ENCODE results near the gene AP5S1.
A peak's percentile ranks its signal among the peaks of the same experiment; 100 is the strongest.

Gene AP5S1

DNA sequence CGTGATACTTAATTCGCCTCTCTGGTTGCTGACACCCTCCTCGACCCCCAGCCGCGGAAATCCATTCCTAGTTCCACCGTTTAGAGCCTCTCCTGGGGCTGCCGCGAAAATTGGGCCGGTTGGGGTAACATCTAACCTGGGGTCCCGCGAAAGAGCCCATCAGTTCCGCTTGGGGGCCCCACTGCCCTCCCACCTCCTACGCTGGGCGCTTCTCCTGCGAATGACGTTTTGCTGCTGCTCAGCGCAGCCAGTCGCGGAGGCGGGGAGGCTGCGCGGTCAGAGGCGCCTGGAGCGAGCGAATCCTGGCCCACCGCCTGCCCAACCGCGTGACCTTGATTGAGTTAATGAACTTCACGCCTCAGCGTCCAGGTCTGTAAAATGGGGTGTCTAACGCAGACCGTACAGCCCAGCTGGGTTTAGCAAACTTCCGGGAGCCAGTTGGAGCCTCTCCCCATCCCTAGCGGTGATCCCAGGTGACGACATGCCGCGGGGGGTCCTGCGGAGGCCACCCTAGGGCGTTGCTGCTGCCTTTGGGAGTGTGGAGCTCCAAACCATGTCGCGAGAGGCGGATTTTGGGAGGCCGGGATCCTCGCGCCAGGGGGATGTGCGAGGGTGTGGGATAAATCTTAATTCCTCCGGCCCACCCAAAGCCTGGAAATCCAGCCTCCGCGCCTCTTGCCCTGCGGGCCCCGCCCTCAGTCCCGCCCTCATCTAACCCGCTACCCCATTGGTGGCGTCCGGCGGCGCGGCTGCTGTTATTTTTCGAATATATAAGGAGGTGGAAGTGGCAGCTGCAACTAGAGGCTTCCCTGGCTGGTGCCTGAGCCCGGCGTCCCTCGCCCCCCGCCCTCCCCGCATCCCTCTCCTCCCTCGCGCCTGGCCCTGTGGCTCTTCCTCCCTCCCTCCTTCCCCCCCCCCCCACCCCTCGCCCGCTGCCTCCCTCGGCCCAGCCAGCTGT is 24.6 kb upstream of the AP5S1 start, which contains the start of gene CDC25B:
Gene CDC25B, plus strand, starts transcription at position 800 of the 958 bp plus-strand sequence. CDS start 222 bp downstream, outside the sequence.
- H3K27ac ChIP-seq (ENCODE audit: low read length) = no peak within 1 kb of the TSS

GRCh38 chr20:3796477-3797225 is 23.7 kb upstream of the AP5S1 start:
- H3K36me3 ChIP-seq (ENCODE audit: control insufficient read depth, low read depth, low read length) = peaks cover 4% of the 10 kb centered on the region
- H3K4me3 ChIP-seq (ENCODE audit: low read length) = peak overlapping the region; percentile 86
- H3K9me3 ChIP-seq (ENCODE audit: control insufficient read depth, low read depth, low read length) = no peaks in the 10 kb centered on the region
- peak overlapping the region; percentile 50 for H3K9ac ChIP-seq (ENCODE audit: low read length)
- H3K27me3 ChIP-seq (ENCODE audit: control insufficient read depth, insufficient read depth, low read length) = no peaks in the 10 kb centered on the region
- no peak overlapping the region for H3K27ac ChIP-seq (ENCODE audit: low read length)
- peaks cover 34% of the 10 kb centered on the region for H3K4me1 ChIP-seq (ENCODE audit: control insufficient read depth, low read depth, low read length)

More for the DNA sequence above, 24.6 kb upstream of the AP5S1 start, which contains the start of gene CDC25B:
- H3K9ac ChIP-seq (ENCODE audit: low read length) = peak within 1 kb of the TSS; percentile 61
- no peaks in the 10 kb centered on the region for H3K36me3 ChIP-seq (ENCODE audit: control insufficient read depth, low read depth, low read length)
- peak within 1 kb of the TSS; percentile 86 for H3K4me3 ChIP-seq (ENCODE audit: low read length)
- no peaks in the 10 kb centered on the region for H3K9me3 ChIP-seq (ENCODE audit: control insufficient read depth, low read depth, low read length)
- peaks cover 34% of the 10 kb centered on the region for H3K4me1 ChIP-seq (ENCODE audit: control insufficient read depth, low read depth, low read length)
- H3K27me3 ChIP-seq (ENCODE audit: control insufficient read depth, insufficient read depth, low read length) = no peaks in the 10 kb centered on the region

- Histone ChIP-seq H3K4me1 (ENCODE audit: control insufficient read depth, low read depth, low read length) (peaks cover 34% of the 10 kb centered on the region), H3K27ac (ENCODE audit: low read length) (no peak overlapping the region)
These were observed 23.2 kb upstream of the AP5S1 start for GRCh38 chr20:3797226-3797545.

GRCh38 chr20:3797592-3798372 is 22.6 kb upstream of the AP5S1 start:
- peaks cover 13% of the 10 kb centered on the region for H3K36me3 ChIP-seq (ENCODE audit: control insufficient read depth, low read depth, low read length)
- H3K4me3 ChIP-seq (ENCODE audit: low read length) = peak overlapping the region; percentile 86
- no peak overlapping the region for H3K27ac ChIP-seq (ENCODE audit: low read length)
- no peaks in the 10 kb centered on the region for H3K27me3 ChIP-seq (ENCODE audit: control insufficient read depth, insufficient read depth, low read length)
- H3K4me1 ChIP-seq (ENCODE audit: control insufficient read depth, low read depth, low read length) = peaks cover 34% of the 10 kb centered on the region
- no peaks in the 10 kb centered on the region for H3K9me3 ChIP-seq (ENCODE audit: control insufficient read depth, low read depth, low read length)
- H3K9ac ChIP-seq (ENCODE audit: low read length) = no peak overlapping the region

More at GRCh38 chr20:3797226-3797545, 23.2 kb upstream of the AP5S1 start:
- Histone ChIP-seq H3K9me3 (ENCODE audit: control insufficient read depth, low read depth, low read length) (no peaks in the 10 kb centered on the region), H3K9ac (ENCODE audit: low read length) (peak overlapping the region; percentile 50), H3K4me3 (ENCODE audit: low read length) (peak overlapping the region; percentile 86), H3K27me3 (ENCODE audit: control insufficient read depth, insufficient read depth, low read length) (no peaks in the 10 kb centered on the region), H3K36me3 (ENCODE audit: control insufficient read depth, low read depth, low read length) (peaks cover 8% of the 10 kb centered on the region)

DNA sequence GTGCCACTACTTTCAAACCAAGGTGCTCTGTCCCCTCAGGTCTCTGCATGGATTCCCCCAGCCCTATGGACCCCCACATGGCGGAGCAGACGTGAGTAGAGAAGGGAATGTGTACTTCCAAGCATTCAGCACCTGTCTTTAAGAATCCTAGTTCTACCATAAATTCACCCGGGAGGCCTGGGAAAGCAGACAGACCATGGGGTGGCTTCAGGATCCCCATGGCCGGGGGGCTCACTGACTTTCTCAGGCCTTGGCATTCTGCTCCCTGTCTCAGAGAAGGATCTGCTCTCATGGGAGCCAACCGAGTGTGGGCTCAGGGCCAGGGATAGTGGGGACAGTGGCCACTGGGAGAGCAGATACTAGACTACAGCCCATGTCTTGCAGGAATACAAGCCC is 22.0 kb upstream of the AP5S1 start:
- no peak overlapping the region for H3K9ac ChIP-seq (ENCODE audit: low read length)
- H3K9me3 ChIP-seq (ENCODE audit: control insufficient read depth, low read depth, low read length) = no peaks in the 10 kb centered on the region
- H3K4me1 ChIP-seq (ENCODE audit: control insufficient read depth, low read depth, low read length) = peaks cover 34% of the 10 kb centered on the region
- H3K4me3 ChIP-seq (ENCODE audit: low read length) = no peak overlapping the region
- no peak overlapping the region for H3K27ac ChIP-seq (ENCODE audit: low read length)
- H3K27me3 ChIP-seq (ENCODE audit: control insufficient read depth, insufficient read depth, low read length) = no peaks in the 10 kb centered on the region
- H3K36me3 ChIP-seq (ENCODE audit: control insufficient read depth, low read depth, low read length) = peaks cover 19% of the 10 kb centered on the region

- Histone ChIP-seq H3K4me1 (ENCODE audit: control insufficient read depth, low read depth, low read length) (peaks cover 34% of the 10 kb centered on the region), H3K27ac (ENCODE audit: low read length) (peak overlapping the region; percentile 72), H3K27me3 (ENCODE audit: control insufficient read depth, insufficient read depth, low read length) (no peaks in the 10 kb centered on the region), H3K36me3 (ENCODE audit: control insufficient read depth, low read depth, low read length) (peaks cover 23% of the 10 kb centered on the region), H3K4me3 (ENCODE audit: low read length) (peak overlapping the region; percentile 28), H3K9ac (ENCODE audit: low read length) (peak overlapping the region; percentile 33), H3K9me3 (ENCODE audit: control insufficient read depth, low read depth, low read length) (no peaks in the 10 kb centered on the region)
These were observed 21.5 kb upstream of the AP5S1 start for GRCh38 chr20:3798908-3799248.

- Histone ChIP-seq H3K36me3 (ENCODE audit: control insufficient read depth, low read depth, low read length) (peaks cover 29% of the 10 kb centered on the region), H3K27ac (ENCODE audit: low read length) (peak overlapping the region; percentile 51)
These were observed 20.0 kb upstream of the AP5S1 start for GRCh38 chr20:3800256-3800877.

DNA sequence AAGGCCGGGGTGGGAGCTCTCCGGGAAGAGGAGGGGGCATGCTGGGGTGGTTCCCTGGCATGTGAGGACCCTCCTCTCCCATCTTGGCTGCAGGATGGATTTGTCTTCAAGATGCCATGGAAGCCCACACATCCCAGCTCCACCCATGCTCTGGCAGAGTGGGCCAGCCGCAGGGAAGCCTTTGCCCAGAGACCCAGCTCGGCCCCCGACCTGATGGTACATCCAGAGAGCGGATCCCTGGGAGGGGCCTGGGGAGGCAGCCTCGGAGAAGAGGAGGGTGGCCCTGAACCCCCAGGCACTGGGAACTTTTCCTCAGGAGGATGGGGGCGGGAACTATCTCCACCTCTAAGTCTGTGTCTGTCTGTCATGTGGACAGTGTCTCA is 19.5 kb upstream of the AP5S1 start:
- Histone ChIP-seq H3K27me3 (ENCODE audit: control insufficient read depth, insufficient read depth, low read length) (no peaks in the 10 kb centered on the region), H3K27ac (ENCODE audit: low read length) (no peak overlapping the region), H3K9me3 (ENCODE audit: control insufficient read depth, low read depth, low read length) (no peaks in the 10 kb centered on the region), H3K4me3 (ENCODE audit: low read length) (no peak overlapping the region), H3K36me3 (ENCODE audit: control insufficient read depth, low read depth, low read length) (peaks cover 29% of the 10 kb centered on the region), H3K4me1 (ENCODE audit: control insufficient read depth, low read depth, low read length) (peaks cover 30% of the 10 kb centered on the region), H3K9ac (ENCODE audit: low read length) (no peak overlapping the region)

More at GRCh38 chr20:3800256-3800877, 20.0 kb upstream of the AP5S1 start:
- Histone ChIP-seq H3K9ac (ENCODE audit: low read length) (peak overlapping the region; percentile 36), H3K27me3 (ENCODE audit: control insufficient read depth, insufficient read depth, low read length) (no peaks in the 10 kb centered on the region), H3K4me1 (ENCODE audit: control insufficient read depth, low read depth, low read length) (peaks cover 34% of the 10 kb centered on the region), H3K4me3 (ENCODE audit: low read length) (peak overlapping the region; percentile 42), H3K9me3 (ENCODE audit: control insufficient read depth, low read depth, low read length) (no peaks in the 10 kb centered on the region)

GRCh38 chr20:3801299-3801698 is 19.0 kb upstream of the AP5S1 start:
- H3K9ac ChIP-seq (ENCODE audit: low read length) = no peak overlapping the region
- H3K27ac ChIP-seq (ENCODE audit: low read length) = no peak overlapping the region
- no peak overlapping the region for H3K4me3 ChIP-seq (ENCODE audit: low read length)
- H3K4me1 ChIP-seq (ENCODE audit: control insufficient read depth, low read depth, low read length) = peaks cover 30% of the 10 kb centered on the region
- peaks cover 29% of the 10 kb centered on the region for H3K36me3 ChIP-seq (ENCODE audit: control insufficient read depth, low read depth, low read length)
- no peaks in the 10 kb centered on the region for H3K9me3 ChIP-seq (ENCODE audit: control insufficient read depth, low read depth, low read length)
- no peaks in the 10 kb centered on the region for H3K27me3 ChIP-seq (ENCODE audit: control insufficient read depth, insufficient read depth, low read length)

DNA sequence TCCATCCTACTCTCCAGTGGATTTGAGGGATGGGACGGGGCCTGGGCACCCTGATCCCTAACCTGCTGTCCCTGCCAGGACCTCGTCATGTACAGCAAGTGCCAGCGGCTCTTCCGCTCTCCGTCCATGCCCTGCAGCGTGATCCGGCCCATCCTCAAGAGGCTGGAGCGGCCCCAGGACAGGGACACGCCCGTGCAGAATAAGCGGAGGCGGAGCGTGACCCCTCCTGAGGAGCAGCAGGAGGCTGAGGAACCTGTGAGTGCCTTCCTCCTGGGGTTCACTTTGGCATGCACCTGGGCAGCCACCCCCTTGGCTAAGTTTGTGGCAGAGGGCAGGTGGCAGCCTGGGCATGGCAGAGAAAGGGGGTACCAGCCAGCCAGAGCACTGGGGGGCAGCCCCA is 18.5 kb upstream of the AP5S1 start:
- Histone ChIP-seq H3K4me3 (ENCODE audit: low read length) (no peak overlapping the region), H3K4me1 (ENCODE audit: control insufficient read depth, low read depth, low read length) (peaks cover 30% of the 10 kb centered on the region), H3K36me3 (ENCODE audit: control insufficient read depth, low read depth, low read length) (peaks cover 29% of the 10 kb centered on the region), H3K9ac (ENCODE audit: low read length) (no peak overlapping the region), H3K9me3 (ENCODE audit: control insufficient read depth, low read depth, low read length) (no peaks in the 10 kb centered on the region), H3K27ac (ENCODE audit: low read length) (no peak overlapping the region), H3K27me3 (ENCODE audit: control insufficient read depth, insufficient read depth, low read length) (no peaks in the 10 kb centered on the region)
